Adrenal gland (tissue), 12 donors: ENCODE measurements around the gene HSF2BP. TPM values are rescaled to one million over a fixed set of nuclear protein-coding genes. Genes with fewer than 3 reads are reported as not detected.

Experiments
- DNase-seq, 7 donors: peaks; one replicate each; pipeline ENCODE4 v3.0.0-alpha.2; 2019 to 2020
- H3K27ac ChIP-seq, 5 donors: fragments of 200-600 bp; sonication (generic) in 4 of 5; 1 replicate in 3 of 5; 2 replicates in 2 of 5; pipeline versions ENCODE4 v1.5.1 to v1.8.0; 2016 to 2020; ENCODE audit warnings: mild to moderate bottlenecking in 1 of 5
- H3K27me3 ChIP-seq: fragments of 200-600 bp; 2 replicates; pipeline ENCODE4 v1.8.0; 2021
- H3K36me3 ChIP-seq, 2 donors: fragments of 200-600 bp; replicated peaks in 1 of 2; 1 replicate in 1 of 2; 2 replicates in 1 of 2; pipeline versions ENCODE4 v1.5.1 to v1.8.0; 2018 to 2022
- H3K4me1 ChIP-seq, 2 donors: fragments of 200-600 bp; replicated peaks in 1 of 2; 1 replicate in 1 of 2; 2 replicates in 1 of 2; pipeline versions ENCODE4 v1.5.1 to v1.8.0; 2018 to 2021
- H3K4me3 ChIP-seq, 4 donors: fragments of 200-600 bp; sonication (generic) in 3 of 4; one replicate each; pipeline ENCODE4 v1.5.1; 2016 to 2018
- H3K9me3 ChIP-seq, 3 donors: fragments of 200-600 bp; sonication (generic) in 1 of 3; replicated peaks in 1 of 3; 1 replicate in 2 of 3; 2 replicates in 1 of 3; pipeline versions ENCODE4 v1.5.1 to v1.8.0; 2016 to 2021
- CTCF ChIP-seq, 6 experiments: fragments of 450-650 bp in 4 of 6; fragments of 200-600 bp in 2 of 6; sonication (generic) in 1 of 6; IDR thresholded peaks; 1 replicate in 5 of 6; 2 replicates in 1 of 6; pipeline versions ENCODE4 v1.5.1 to v1.8.0; 2016 to 2021; ENCODE audit warnings: antibody characterized with exemption in 6 of 6, mild to moderate bottlenecking in 2 of 6, moderate library complexity in 1 of 6
- POLR2A ChIP-seq, 2 donors: fragments of 450-650 bp; IDR thresholded peaks; one replicate each; pipeline ENCODE4 v1.6.1; 2017; ENCODE audit warnings: antibody characterized with exemption in 2 of 2, mild to moderate bottlenecking in 2 of 2, moderate library complexity in 1 of 2
- WGBS, 4 donors: extraction: QIAGEN DNeasy Blood & Tissue Kit in 2 of 4; methylation state at CpG; one replicate each; pipeline versions ENCODE4 v1.1.5 to v1.1.7; 2013 to 2017; 5-methylcytosine and 5-hydroxymethylcytosine counted together
- intact Hi-C, 2 donors: fragments of 100-400 bp; cut with DNase I; formaldehyde crosslinking; loops; one replicate each; pipeline versions ENCODE4 v1.14.1 to v1.15.0; 2022 to 2023
- polyA plus RNA-seq, 3 donors: library from polyadenylated mRNA; stranded (reverse); fragments of 200-250 nt in 2 of 3; fragments of 350-450 nt in 1 of 3; fragmentation: Illumina TruSeq in 1 of 3; extraction: RNeasy Lipid Tissue Mini Kit (QIAGEN cat#74804) in 1 of 3; gene quantifications; one replicate each; pipeline ENCODE4 v1.2.3, GENCODE V29; 2013 to 2014
- total RNA-seq, 9 donors: library from RNA; depleted of rRNA in 4 of 9; stranded (reverse); fragments of >200 nt in 4 of 9; fragments of 120-200 nt in 1 of 9; fragmentation: NEBNext Ultra II Directional in 1 of 9; extraction: Animal tissue kit (Norgen Biotek cat#: 25700) in 1 of 9; gene quantifications; one replicate each; pipeline versions ENCODE4 v1.1.0 to v1.2.4, GENCODE V29; 2013 to 2023
- donor health status: healthy with polysubstance abuse.
- donor health status: Bipolar disorder and iron deficiency.
- donor health status: DM: yes; HTN: yes; CAD: no.
- donor health status: DM: no; HTN: no; CAD: no.
- donor health status: DM: no; HTN: no; CAD: no.
- donor health status: DM: yes; HTN: yes; CAD: no.

HSF2BP gene
- total and polyA plus RNA-seq, 12 donors: 0.23 to 1.5 (median 0.42) TPM; not detected in 2

DNA sequence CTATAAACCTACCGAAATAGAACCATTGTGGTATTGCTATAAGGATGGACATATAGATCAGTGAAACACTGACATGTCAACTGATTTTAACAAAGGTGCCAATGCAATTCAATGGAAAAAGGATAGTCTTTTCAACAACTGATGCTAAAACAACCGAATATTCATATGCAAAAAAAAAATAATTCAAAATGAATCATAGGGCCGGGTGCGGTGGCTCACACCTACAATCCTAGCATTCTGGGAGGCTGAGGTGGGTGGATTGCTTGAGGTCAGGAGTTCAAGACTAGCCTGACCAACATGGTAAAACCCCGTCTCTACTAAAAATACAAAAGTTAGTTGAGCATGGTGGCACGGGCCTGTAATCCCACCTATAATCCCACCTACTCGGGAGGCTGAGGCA is 23.9 kb downstream of the HSF2BP start:
- intact Hi-C loops: no loop called here
- no peaks in the 10 kb centered on the region for H3K4me1 ChIP-seq
- no peak for TF ChIP-seq POLR2A (IDR thresholded peaks at IDR 0.05)
- no peak for TF ChIP-seq CTCF (IDR thresholded peaks at IDR 0.05)
- no peak overlapping the region for H3K27ac ChIP-seq
- no peaks in the 10 kb centered on the region for H3K27me3 ChIP-seq
- no peaks in the 10 kb centered on the region for H3K36me3 ChIP-seq
- no peak for DNase-seq
- H3K9me3 ChIP-seq: no peaks in the 10 kb centered on the region
- no peak overlapping the region for H3K4me3 ChIP-seq
- whole genome bisulfite sequencing, 4 donors: 84 to 97% (median 91%) methylated on average over 7 of the region's 7 CpGs

- Histone ChIP-seq H3K27me3 (no peaks in the 10 kb centered on the region), H3K27ac (no peak overlapping the region), H3K9me3 (no peaks in the 10 kb centered on the region), H3K4me3 (no peak overlapping the region), H3K36me3 (no peaks in the 10 kb centered on the region), H3K4me1 (no peaks in the 10 kb centered on the region)
- TF ChIP-seq POLR2A (IDR thresholded peaks at IDR 0.05) (no peak), CTCF (IDR thresholded peaks at IDR 0.05) (no peak)
- 74 to 79% (median 78%) methylated on average over 5 of the region's 5 CpGs for WGBS, 4 donors
- intact Hi-C loops: no loop called here
- DNase-seq: no peak
These were observed 24.7 kb downstream of the HSF2BP start for GRCh38 chr21:43634618-43635017.

- Histone ChIP-seq H3K36me3 (no peaks in the 10 kb centered on the region), H3K27ac (no peak overlapping the region), H3K4me3 (no peak overlapping the region), H3K4me1 (no peaks in the 10 kb centered on the region), H3K27me3 (no peaks in the 10 kb centered on the region), H3K9me3 (no peaks in the 10 kb centered on the region)
- WGBS, 4 donors: 58 to 83% (median 75%) methylated on average over 4 to 5 of the region's 5 CpGs
- no peak for TF ChIP-seq POLR2A (IDR thresholded peaks at IDR 0.05)
- TF ChIP-seq CTCF (IDR thresholded peaks at IDR 0.05): no peak
- DNase-seq: no peak
- intact Hi-C loops: no loop called here
These were observed 26.8 kb downstream of the HSF2BP start for GRCh38 chr21:43632373-43632905.

DNA sequence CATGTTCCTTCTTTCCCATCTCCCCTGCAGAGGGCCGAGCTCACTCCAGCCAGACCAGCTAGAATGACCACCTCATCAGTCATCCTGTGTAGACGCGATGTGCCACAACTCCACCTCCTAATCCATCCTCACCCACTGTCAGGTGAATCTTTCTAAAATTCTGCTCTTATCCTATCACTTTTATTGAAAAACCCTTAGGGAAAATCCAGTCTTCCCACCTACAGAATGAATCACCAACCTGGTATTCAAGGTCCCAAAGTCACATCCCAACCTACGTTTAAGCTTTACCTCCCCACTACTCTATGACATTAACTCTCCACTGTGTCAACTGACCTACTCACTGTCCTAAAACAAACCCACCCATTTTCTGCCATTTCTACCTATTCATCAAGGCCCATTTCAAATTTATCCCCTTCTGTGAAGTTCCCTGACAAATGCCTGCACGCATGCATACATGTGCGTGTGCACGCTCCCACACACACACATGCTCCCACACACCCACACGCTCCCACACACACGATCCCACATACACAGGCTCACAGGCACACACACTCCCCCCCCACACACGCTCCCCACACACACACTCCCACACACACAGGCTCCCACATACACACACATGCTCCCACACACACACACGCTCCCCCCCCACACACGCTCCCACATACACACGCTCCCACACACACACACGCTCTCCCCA is 27.7 kb downstream of the HSF2BP start:
- TF ChIP-seq CTCF (IDR thresholded peaks at IDR 0.05) (no peak), POLR2A (IDR thresholded peaks at IDR 0.05) (no peak)
- WGBS, 4 donors: 81 to 89% (median 87%) methylated on average over 11 to 14 of the region's 14 CpGs
- H3K4me3 ChIP-seq: no peak overlapping the region

More for the DNA sequence above, 27.7 kb downstream of the HSF2BP start:
- H3K9me3 ChIP-seq: no peaks in the 10 kb centered on the region
- intact Hi-C loops: no loop called here
- no peaks in the 10 kb centered on the region for H3K36me3 ChIP-seq
- H3K27me3 ChIP-seq: no peaks in the 10 kb centered on the region
- H3K27ac ChIP-seq: no peak overlapping the region
- no peaks in the 10 kb centered on the region for H3K4me1 ChIP-seq
- DNase-seq: no peak
